ENCODE data around the gene TMEM184A.

- TF ChIP-seq, protein P1, sequence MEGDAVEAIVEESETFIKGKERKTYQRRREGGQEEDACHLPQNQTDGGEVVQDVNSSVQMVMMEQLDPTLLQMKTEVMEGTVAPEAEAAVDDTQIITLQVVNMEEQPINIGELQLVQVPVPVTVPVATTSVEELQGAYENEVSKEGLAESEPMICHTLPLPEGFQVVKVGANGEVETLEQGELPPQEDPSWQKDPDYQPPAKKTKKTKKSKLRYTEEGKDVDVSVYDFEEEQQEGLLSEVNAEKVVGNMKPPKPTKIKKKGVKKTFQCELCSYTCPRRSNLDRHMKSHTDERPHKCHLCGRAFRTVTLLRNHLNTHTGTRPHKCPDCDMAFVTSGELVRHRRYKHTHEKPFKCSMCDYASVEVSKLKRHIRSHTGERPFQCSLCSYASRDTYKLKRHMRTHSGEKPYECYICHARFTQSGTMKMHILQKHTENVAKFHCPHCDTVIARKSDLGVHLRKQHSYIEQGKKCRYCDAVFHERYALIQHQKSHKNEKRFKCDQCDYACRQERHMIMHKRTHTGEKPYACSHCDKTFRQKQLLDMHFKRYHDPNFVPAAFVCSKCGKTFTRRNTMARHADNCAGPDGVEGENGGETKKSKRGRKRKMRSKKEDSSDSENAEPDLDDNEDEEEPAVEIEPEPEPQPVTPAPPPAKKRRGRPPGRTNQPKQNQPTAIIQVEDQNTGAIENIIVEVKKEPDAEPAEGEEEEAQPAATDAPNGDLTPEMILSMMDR (IDR thresholded peaks at IDR 0.05), result no peak
- TF ChIP-seq POLR2AphosphoS5 (IDR thresholded peaks at IDR 0.05) (no peak), POLR2A (IDR thresholded peaks at IDR 0.05) (no peak), EP300 (IDR thresholded peaks at IDR 0.05) (no peak)
Observed at GRCh38 chr7:1566687-1567048, 10.7 kb upstream of the TMEM184A start.

Measured in sigmoid colon (tissue), 4 donors.